ENCODE results near the gene ARHGEF5. TPM values are rescaled to one million over a fixed set of nuclear protein-coding genes. Genes with fewer than 3 reads are reported as not detected.

Gene ARHGEF5
- total RNA-seq, 1 experiment from 2014 or later = 9.5 TPM

DNA sequence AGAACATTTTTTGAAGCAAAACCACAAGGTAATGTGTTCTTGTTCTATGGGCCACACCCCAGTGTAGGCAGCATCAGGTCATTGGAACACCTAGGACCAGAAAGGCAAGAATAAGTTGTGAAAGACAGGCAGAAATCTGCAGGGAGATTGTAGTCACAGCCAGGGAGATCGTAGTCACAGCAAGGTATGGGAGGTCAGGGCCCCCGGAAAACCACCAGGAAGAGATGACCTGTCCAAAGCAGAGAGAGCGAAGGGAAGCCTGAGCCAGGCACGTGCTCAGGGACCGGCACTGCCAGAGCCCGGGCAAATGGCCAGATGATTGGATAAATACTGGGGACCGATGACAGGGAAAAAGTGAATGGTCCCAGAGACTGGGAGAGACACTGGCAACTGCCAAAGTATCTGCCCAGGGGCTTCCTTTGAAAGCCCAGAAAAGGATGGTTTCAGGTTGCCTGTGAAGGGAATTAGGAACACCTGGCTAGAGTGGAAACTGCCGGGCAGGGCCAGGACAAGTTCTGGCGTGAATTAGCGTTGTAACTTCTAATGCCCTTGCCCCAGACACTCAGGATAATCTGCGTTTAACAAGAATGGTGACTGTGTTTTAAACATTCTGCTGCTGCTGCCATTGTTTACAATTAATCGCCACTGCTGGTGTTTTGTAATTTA, 52.2 kb downstream of the ARHGEF5 start:
- ChIA-PET POLR2A (ENCODE audit: low non-redundant PET) (no interaction called here), CTCF (no interaction called here)
- intact Hi-C loops (cut with micrococcal nuclease; ENCODE audit: unreplicated experiment) = no loop called here
- Histone ChIP-seq H3K36me3 (ENCODE audit: insufficient read depth, low read length, poor library complexity, severe bottlenecking) (no peaks in the 10 kb centered on the region), H3K27ac (ENCODE audit: low read depth, low read length, poor library complexity, severe bottlenecking) (no peak overlapping the region), H3K4me1 (ENCODE audit: insufficient read depth, low read length, poor library complexity, severe bottlenecking) (no peaks in the 10 kb centered on the region), H3K9me3 (ENCODE audit: low read depth, low read length, poor library complexity, severe bottlenecking) (no peaks in the 10 kb centered on the region), H3K4me3 (ENCODE audit: low read depth, low read length, poor library complexity, severe bottlenecking) (no peak overlapping the region), H3K27me3 (replicated peaks; ENCODE audit: insufficient read depth, low read depth, low read length, poor library complexity) (no peaks in the 10 kb centered on the region)
- no TSS peak for BruUV-seq (replicated peaks)
- TF ChIP-seq, protein P1, sequence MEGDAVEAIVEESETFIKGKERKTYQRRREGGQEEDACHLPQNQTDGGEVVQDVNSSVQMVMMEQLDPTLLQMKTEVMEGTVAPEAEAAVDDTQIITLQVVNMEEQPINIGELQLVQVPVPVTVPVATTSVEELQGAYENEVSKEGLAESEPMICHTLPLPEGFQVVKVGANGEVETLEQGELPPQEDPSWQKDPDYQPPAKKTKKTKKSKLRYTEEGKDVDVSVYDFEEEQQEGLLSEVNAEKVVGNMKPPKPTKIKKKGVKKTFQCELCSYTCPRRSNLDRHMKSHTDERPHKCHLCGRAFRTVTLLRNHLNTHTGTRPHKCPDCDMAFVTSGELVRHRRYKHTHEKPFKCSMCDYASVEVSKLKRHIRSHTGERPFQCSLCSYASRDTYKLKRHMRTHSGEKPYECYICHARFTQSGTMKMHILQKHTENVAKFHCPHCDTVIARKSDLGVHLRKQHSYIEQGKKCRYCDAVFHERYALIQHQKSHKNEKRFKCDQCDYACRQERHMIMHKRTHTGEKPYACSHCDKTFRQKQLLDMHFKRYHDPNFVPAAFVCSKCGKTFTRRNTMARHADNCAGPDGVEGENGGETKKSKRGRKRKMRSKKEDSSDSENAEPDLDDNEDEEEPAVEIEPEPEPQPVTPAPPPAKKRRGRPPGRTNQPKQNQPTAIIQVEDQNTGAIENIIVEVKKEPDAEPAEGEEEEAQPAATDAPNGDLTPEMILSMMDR (conservative IDR thresholded peaks at IDR 0.05; ENCODE audit: low read depth, low read length) = no peak
- TF ChIP-seq EZH2 (IDR thresholded peaks at IDR 0.05; ENCODE audit: borderline replicate concordance, low read depth, low read length, poor library complexity, severe bottlenecking) = no peak
- no peak for DNase-seq (ENCODE audit: low spot score)

DNA sequence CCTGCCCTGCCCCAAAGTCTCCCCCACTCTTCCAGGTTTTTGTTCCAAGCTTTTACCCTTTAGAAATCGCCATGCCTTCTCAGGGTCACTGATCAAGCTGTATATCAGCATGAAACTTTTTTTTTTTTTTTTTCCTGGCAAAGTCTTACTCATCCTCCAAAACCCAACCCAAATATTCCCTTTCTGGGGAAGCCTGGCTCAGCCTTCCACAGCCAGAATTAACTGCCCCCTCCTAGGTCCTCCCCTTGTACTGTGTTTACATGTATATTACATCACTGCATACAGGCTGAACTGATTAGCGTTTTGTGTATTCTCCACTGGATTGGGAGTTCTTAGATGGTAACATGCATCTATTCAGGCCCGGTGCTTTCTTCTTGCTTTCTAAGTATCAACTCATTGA, 52.9 kb downstream of the ARHGEF5 start:
- Histone ChIP-seq H3K36me3 (ENCODE audit: insufficient read depth, low read length, poor library complexity, severe bottlenecking) (no peaks in the 10 kb centered on the region), H3K27ac (ENCODE audit: low read depth, low read length, poor library complexity, severe bottlenecking) (no peak overlapping the region), H3K4me1 (ENCODE audit: insufficient read depth, low read length, poor library complexity, severe bottlenecking) (no peaks in the 10 kb centered on the region), H3K27me3 (replicated peaks; ENCODE audit: insufficient read depth, low read depth, low read length, poor library complexity) (no peaks in the 10 kb centered on the region), H3K4me3 (ENCODE audit: low read depth, low read length, poor library complexity, severe bottlenecking) (no peak overlapping the region), H3K9me3 (ENCODE audit: low read depth, low read length, poor library complexity, severe bottlenecking) (no peaks in the 10 kb centered on the region)
- intact Hi-C loops (cut with micrococcal nuclease; ENCODE audit: unreplicated experiment) = no loop called here
- no peak for DNase-seq (ENCODE audit: low spot score)
- POLR2A ChIA-PET (ENCODE audit: low non-redundant PET) = no interaction called here
- no TSS peak for BruUV-seq (replicated peaks)
- CTCF ChIA-PET = no interaction called here
- TF ChIP-seq EZH2 (IDR thresholded peaks at IDR 0.05; ENCODE audit: borderline replicate concordance, low read depth, low read length, poor library complexity, severe bottlenecking) = no peak
- TF ChIP-seq, protein P1 (conservative IDR thresholded peaks at IDR 0.05; ENCODE audit: low read depth, low read length) = no peak

DNA sequence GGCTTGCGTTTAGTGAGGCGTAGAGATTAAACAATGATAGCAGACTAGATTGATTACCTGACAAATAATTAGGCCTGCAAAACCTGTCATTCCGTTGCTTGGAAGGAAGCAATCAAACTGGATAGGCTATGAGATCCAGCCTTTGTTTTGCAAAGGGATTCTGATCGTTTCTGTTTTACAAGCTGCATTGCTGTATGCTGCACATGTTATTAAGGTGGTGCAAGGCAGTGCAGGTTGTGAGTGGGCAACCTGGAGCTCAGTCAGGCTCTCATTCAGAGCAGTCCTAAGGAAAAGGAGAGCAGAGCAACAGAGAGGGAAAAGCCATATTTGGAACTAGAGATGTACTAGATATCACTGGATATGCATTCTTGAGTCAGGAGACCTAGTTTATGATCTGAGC, 55.2 kb downstream of the ARHGEF5 start:
- CTCF ChIA-PET = no interaction called here

More for the DNA sequence above, 55.2 kb downstream of the ARHGEF5 start:
- POLR2A ChIA-PET (ENCODE audit: low non-redundant PET) = no interaction called here
- DNase-seq (ENCODE audit: low spot score) = no peak
- no peaks in the 10 kb centered on the region for H3K4me1 ChIP-seq (ENCODE audit: insufficient read depth, low read length, poor library complexity, severe bottlenecking)
- no TSS peak for BruUV-seq (replicated peaks)
- no peaks in the 10 kb centered on the region for H3K9me3 ChIP-seq (ENCODE audit: low read depth, low read length, poor library complexity, severe bottlenecking)
- no peak overlapping the region for H3K4me3 ChIP-seq (ENCODE audit: low read depth, low read length, poor library complexity, severe bottlenecking)
- no peak overlapping the region for H3K27ac ChIP-seq (ENCODE audit: low read depth, low read length, poor library complexity, severe bottlenecking)
- H3K27me3 ChIP-seq (replicated peaks; ENCODE audit: insufficient read depth, low read depth, low read length, poor library complexity) = no peaks in the 10 kb centered on the region
- no peaks in the 10 kb centered on the region for H3K36me3 ChIP-seq (ENCODE audit: insufficient read depth, low read length, poor library complexity, severe bottlenecking)
- intact Hi-C loops (cut with micrococcal nuclease; ENCODE audit: unreplicated experiment) = no loop called here
- TF ChIP-seq EZH2 (IDR thresholded peaks at IDR 0.05; ENCODE audit: borderline replicate concordance, low read depth, low read length, poor library complexity, severe bottlenecking) = no peak
- TF ChIP-seq, protein P1 (conservative IDR thresholded peaks at IDR 0.05; ENCODE audit: low read depth, low read length) = no peak
